Activated naive CD4-positive, alpha-beta T cell treated with Interleukin-2 at 50 U/mL for 16 hours (primary cell): ENCODE results near the gene KLHL25.

ENCODE experiments used
- DNase-seq: peaks from one replicate; pipeline ENCODE4 v3.0.0-alpha.2; 2020

Gene KLHL25

GRCh38 chr15:85746641-85747040 is 48.1 kb downstream of the KLHL25 start:
- no peak for DNase-seq

- no peak for DNase-seq
Measured at GRCh38 chr15:85745525-85746150, 49.1 kb downstream of the KLHL25 start.

GRCh38 chr15:85745023-85745422 is 49.7 kb downstream of the KLHL25 start:
- no peak for DNase-seq

GRCh38 chr15:85744579-85744978 is 50.1 kb downstream of the KLHL25 start:
- no peak for DNase-seq

GRCh38 chr15:85743392-85744055 is 51.2 kb downstream of the KLHL25 start:
- no peak for DNase-seq

GRCh38 chr15:85742186-85742821 is 52.4 kb downstream of the KLHL25 start:
- no peak for DNase-seq

- no peak for DNase-seq
Measured at GRCh38 chr15:85741662-85742061, 53.1 kb downstream of the KLHL25 start.

GRCh38 chr15:85741021-85741421 is 53.7 kb downstream of the KLHL25 start:
- DNase-seq: no peak

- no peak for DNase-seq
Measured at GRCh38 chr15:85737061-85737460, 57.7 kb downstream of the KLHL25 start.

GRCh38 chr15:85733416-85733815 is 61.3 kb downstream of the KLHL25 start:
- DNase-seq: no peak

GRCh38 chr15:85730001-85730820 is 64.5 kb downstream of the KLHL25 start:
- DNase-seq: peak; percentile 35

- no peak for DNase-seq
Measured at GRCh38 chr15:85727068-85727467, 67.7 kb downstream of the KLHL25 start.

- DNase-seq: no peak
Measured at GRCh38 chr15:85726454-85726853, 68.3 kb downstream of the KLHL25 start.

GRCh38 chr15:85725564-85725963 is 69.2 kb downstream of the KLHL25 start:
- DNase-seq: no peak

GRCh38 chr15:85725019-85725418 is 69.7 kb downstream of the KLHL25 start:
- no peak for DNase-seq

- no peak for DNase-seq
Measured at GRCh38 chr15:85723960-85724945, 70.5 kb downstream of the KLHL25 start.

- DNase-seq: no peak
Measured at GRCh38 chr15:85722374-85723152, 72.2 kb downstream of the KLHL25 start.

GRCh38 chr15:85718981-85719380 is 75.7 kb downstream of the KLHL25 start:
- no peak for DNase-seq

- no peak for DNase-seq
Measured at GRCh38 chr15:85718271-85718971, 76.3 kb downstream of the KLHL25 start.

- DNase-seq: no peak
Measured at GRCh38 chr15:85717212-85717611, 77.5 kb downstream of the KLHL25 start.

- no peak for DNase-seq
Measured at GRCh38 chr15:85716261-85716660, 78.5 kb downstream of the KLHL25 start.
